ENCODE results near the gene HOXA3. TPM values are rescaled to one million over a fixed set of nuclear protein-coding genes. Genes with fewer than 3 reads are reported as not detected.

HOXA3 gene
- total and polyA plus RNA-seq, 10 of the 15 experiments (the other 5 are each of a cell fraction or from before 2014, with no cell fraction given), result 0.05 TPM; not detected in 9

- CTCF ChIA-PET, result no interaction called here
- Histone ChIP-seq H3K36me3 (ENCODE audit: control insufficient read depth in 2 of 2, insufficient read depth in 2 of 2, low read length in 1 of 2) (no peaks in the 10 kb centered on the region), H3K9ac (ENCODE audit: control insufficient read depth, insufficient read depth, low read length) (no peak overlapping the region), H3K4me1 (ENCODE audit: control insufficient read depth, insufficient read depth, low read length) (no peaks in the 10 kb centered on the region), H3K79me2 (ENCODE audit: control insufficient read depth, insufficient read depth, low read length) (no peaks in the 10 kb centered on the region), H3K4me2 (ENCODE audit: control insufficient read depth, insufficient read depth) (no peak overlapping the region), H2AFZ (ENCODE audit: control insufficient read depth, low read depth, low read length) (no peak overlapping the region), H3K27ac (ENCODE audit: control insufficient read depth, insufficient read depth) (no peak overlapping the region), H3K27me3 (replicated peaks in 1 of 2; ENCODE audit: control insufficient read depth in 2 of 2, insufficient read depth in 2 of 2, low read length in 1 of 2) (no peaks in the 10 kb centered on the region), H3K4me3 (no peak overlapping the region), H4K20me1 (ENCODE audit: control insufficient read depth, insufficient read depth) (no peaks in the 10 kb centered on the region), H3K9me3 (replicated peaks; ENCODE audit: control insufficient read depth, insufficient read depth, low read length) (no peaks in the 10 kb centered on the region)
- WGBS (ENCODE audit: insufficient coverage, insufficient replicate concordance, low lambda C conversion rate, missing lambda C conversion rate), result 74% methylated on average over 5 of the region's 5 CpGs
- in situ Hi-C loops (cut with MboI), result no loop called here
- DNase-seq (ENCODE audit: low read depth, low spot score), result no peak
- intact Hi-C loops (cut with micrococcal nuclease; ENCODE audit: unreplicated experiment), result no loop called here
- RAD21 ChIA-PET (ENCODE audit: unreplicated experiment), result no interaction called here
- no peak for ATAC-seq
- no TSS peak for BruUV-seq (replicated peaks)
- POLR2A ChIA-PET, result no interaction called here
- SMC1A ChIA-PET (ENCODE audit: uncharacterized antibody, unreplicated experiment), result interaction anchor here (1.5 to 6.5 kb wide), 2 partner anchors 15 to 29 kb away, joined by 3 to 110 read pairs; partner anchors contain the start of gene HOXA1
- no peak for FAIRE-seq
- no peak for TF ChIP-seq RELB (IDR thresholded peaks at IDR 0.05; ENCODE audit: low read depth)
- TF ChIP-seq ETV6 (conservative IDR thresholded peaks at IDR 0.05 in 1 of 2, IDR thresholded peaks at IDR 0.05 in 1 of 2; ENCODE audit: borderline replicate concordance in 1 of 2, low read depth in 1 of 2), result no peak
- TF ChIP-seq KAT2A (conservative IDR thresholded peaks at IDR 0.05; ENCODE audit: control insufficient read depth, low read depth, low read length), result no peak
- no peak for TF ChIP-seq USF2 (IDR thresholded peaks at IDR 0.05; ENCODE audit: borderline replicate concordance, low read depth, low read length)
- no peak for TF ChIP-seq STAT1 (conservative IDR thresholded peaks at IDR 0.05)
- TF ChIP-seq SREBF1 (IDR thresholded peaks at IDR 0.05; ENCODE audit: low read length), result no peak
- no peak for TF ChIP-seq STAT3 (IDR thresholded peaks at IDR 0.05; ENCODE audit: low read depth, low read length)
- TF ChIP-seq ATF2 (IDR thresholded peaks at IDR 0.05; ENCODE audit: low read length), result no peak
- TF ChIP-seq RAD51 (IDR thresholded peaks at IDR 0.05), result no peak
- TF ChIP-seq REST (IDR thresholded peaks at IDR 0.05; ENCODE audit: low read depth, low read length), result no peak
- no peak for TF ChIP-seq NFYB (IDR thresholded peaks at IDR 0.05; ENCODE audit: insufficient read depth, low read depth, low read length)
- no peak for TF ChIP-seq MEF2B (IDR thresholded peaks at IDR 0.05; ENCODE audit: partially characterized antibody, poor library complexity, severe bottlenecking)
- TF ChIP-seq MYB (IDR thresholded peaks at IDR 0.05; ENCODE audit: borderline replicate concordance, low read depth, low read length), result no peak
- no peak for TF ChIP-seq CBX5 (IDR thresholded peaks at IDR 0.05; ENCODE audit: low read depth)
Measured at GRCh38 chr7:27078616-27079233, 73.7 kb downstream of the HOXA3 start.

Measured in GM12878 (cell line).